Activated CD8-positive, alpha-beta memory T cell treated with anti-CD3 and anti-CD28 coated beads, Interleukin-2, amount 50 U/mL, for 1 hour (primary cell): ENCODE results near the gene TUBA1C.

Experiments used
- DNase-seq: peaks from one replicate; pipeline ENCODE4 v3.0.0-alpha.2; 2020; ENCODE audit errors: extremely low read depth

The TUBA1C gene

DNA sequence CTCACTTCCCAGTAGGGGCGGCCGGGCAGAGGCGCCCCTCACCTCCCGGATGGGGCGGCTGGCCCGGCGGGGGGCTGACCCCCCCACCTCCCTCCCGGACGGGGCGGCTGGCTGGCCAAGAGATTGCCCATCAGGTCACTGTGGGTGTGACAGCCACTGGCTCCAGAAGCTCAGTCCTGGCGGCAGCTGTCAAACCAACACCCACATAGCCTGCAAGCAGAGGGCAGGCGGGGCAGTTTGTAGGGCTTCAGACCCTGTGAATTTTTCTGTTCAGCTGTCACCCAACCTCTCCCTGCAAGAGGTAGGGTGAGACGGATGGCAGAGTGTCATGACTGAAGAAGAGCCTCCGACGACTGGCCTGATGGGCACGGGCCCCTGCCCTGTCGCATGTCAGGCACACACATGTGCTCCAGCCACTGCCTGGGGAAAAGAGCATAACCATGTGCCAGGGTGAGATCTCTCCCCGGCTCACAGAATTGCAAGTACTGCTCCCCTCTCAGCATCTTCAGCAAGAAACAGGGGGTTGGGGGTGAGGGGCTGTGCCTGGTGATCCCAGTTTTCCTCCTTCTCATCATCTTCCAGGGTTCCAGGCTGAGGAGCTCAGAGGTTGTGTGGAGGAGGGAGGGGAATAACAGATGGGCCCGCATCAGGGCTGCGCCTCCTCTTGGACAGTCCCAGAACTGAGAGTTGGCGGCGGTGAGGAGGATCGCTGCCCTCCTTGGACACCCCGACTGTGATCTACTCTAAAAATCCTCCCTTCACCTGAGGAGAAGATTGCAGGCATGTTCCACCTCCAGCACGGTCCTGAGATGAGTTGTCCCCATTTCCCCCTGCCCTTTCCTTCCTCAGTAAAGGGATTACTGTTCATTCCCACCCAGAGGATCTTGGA is 18.9 kb downstream of the TUBA1C start:
- no peak for DNase-seq

DNA sequence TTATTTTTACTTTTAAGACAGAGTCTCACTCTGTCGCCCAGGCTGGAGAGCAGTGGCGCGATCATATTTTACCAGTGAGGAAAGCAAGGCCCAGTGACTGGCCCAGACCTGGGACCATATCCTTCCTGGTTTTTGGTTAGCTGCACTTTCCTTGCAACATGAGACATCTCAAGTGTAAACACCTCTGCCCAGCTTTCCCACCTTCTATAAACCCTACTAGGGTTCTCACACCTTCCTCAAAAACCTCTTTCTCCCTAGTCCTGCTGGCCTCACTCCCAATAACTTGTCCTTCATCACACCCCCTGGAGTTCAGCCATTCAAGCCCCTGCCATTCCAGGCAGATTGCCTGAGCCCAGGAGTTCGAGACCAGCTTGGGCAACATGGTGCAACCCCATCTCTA is 19.8 kb downstream of the TUBA1C start:
- no peak for DNase-seq

DNA sequence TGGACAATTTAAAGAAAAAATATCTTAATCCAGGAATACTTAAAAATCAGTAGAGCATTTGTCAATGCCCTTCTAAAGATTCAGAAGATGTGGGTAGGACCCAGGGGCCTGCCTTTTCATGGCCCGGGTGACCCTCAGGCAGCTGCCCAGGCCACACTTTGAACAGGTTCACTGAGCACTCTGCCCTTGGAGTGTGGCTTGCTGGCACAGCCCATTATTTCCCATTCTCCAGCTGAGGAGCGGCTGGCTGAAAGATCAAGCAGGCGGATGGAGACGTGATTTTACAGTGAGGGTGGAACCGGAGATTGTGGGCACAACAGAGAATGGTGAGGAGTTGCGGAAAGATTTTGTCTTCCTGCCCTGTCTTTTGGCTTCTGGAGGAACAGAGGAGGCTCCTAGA is 23.0 kb downstream of the TUBA1C start:
- no peak for DNase-seq

DNA sequence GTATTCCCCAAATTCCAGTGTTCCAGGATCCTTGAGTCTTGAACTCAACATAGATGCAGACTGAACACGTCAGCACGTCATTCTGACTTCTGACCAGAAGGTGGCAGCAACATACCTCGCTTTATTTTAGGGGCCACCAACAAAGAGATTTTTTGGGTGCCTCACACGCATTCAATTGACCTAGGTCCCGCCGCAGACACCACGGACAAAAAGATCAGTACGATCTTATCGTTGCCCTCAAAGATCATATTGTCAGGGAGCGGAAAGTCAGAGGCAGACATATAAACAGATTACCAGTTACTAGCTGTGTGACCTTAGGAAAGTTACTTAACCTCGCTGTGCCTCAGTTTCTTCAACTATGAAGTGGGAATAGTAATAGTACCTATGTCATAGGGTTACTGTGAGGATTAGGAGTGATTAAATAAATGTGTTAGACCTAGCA is 23.6 kb downstream of the TUBA1C start:
- DNase-seq = no peak

DNA sequence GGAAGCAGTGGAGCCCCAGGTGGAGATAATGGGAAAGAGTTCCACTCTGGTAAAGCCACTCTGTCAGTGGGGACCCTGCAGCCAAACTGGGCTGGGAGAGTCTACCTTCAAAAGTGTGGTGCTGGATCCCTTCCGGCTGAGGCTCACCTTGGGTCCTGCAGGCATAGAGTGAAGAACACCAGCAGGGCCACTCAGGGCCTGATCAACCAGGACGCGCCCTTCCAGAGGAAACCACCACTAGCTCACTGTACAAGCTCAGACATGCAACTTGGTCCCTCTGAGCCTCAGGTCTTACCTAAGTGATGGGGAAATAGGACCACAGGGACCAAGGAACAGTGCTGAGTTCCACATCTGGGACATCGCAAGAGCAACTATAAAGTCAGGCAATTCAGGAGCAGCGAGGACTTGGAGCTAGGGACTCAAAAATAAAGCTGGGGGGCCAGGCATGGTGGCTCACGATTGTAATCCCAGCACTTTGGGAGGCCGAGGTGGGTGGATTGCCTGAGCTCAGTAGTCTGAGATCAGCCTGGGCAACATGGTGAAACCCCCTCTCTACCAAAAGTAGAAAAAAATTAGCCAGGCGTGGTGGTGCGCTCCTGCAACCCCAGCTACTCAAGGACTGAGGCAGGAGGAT is 24.2 kb downstream of the TUBA1C start:
- DNase-seq = no peak

DNA sequence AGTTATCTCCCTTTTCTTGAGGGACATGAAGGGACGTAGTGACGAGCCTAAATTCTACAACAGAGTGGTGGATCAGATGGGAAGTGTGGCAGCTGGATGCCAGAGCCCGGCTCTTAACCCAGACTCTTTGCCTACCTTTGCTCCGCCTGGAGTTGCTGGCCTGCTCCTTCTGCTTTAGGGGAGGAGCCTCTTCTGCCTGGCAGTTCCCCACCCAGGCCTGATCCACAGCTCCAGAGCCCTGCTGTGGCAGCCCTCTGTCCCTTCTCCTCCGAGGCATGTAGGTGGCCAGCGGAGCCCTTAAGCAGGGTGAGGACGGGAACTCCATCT is 27.8 kb downstream of the TUBA1C start:
- no peak for DNase-seq

DNA sequence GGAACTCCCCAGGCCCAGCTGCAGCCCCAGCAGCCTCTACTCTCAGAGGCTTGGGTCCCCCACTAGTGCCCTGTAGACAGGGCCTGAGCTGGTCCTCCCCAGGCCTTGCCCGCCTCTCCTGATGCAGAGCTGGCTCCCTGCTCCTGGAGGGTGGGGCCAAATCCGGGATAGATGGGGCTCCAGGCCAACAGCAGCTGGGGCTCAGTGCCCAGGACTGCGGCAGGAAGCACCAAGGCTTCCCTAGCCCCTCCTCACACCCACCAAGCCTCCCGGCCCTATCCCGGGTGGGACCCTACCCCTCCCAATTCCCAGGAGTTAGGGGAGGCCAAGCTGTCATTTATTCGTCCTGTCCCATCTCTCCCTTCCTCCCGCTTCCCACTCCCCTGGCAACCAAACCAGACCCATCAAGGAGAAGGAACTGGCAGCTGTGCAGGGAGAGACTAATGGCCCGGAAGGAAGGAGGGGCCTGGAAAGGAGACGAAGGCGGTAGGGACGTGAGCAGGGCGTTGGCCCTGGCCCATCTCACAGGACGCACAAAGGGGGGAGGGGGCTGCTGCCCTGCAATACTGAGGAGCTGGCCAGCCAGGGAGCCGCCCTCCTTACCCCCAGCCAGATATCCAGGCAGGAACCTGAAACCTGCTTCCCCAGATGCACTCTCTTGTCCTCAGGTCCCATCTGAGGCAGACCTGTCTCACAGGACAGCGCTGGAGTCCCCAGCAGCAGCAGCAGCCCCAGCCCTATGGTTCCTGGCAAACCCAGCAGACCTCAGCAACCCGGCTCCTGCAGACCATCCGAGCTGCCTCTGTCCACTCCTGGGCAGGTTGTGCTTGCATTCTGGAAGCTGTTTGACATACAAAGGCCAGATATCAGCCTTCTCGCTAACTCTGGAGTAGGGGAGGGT is 28.4 kb downstream of the TUBA1C start:
- DNase-seq = no peak

DNA sequence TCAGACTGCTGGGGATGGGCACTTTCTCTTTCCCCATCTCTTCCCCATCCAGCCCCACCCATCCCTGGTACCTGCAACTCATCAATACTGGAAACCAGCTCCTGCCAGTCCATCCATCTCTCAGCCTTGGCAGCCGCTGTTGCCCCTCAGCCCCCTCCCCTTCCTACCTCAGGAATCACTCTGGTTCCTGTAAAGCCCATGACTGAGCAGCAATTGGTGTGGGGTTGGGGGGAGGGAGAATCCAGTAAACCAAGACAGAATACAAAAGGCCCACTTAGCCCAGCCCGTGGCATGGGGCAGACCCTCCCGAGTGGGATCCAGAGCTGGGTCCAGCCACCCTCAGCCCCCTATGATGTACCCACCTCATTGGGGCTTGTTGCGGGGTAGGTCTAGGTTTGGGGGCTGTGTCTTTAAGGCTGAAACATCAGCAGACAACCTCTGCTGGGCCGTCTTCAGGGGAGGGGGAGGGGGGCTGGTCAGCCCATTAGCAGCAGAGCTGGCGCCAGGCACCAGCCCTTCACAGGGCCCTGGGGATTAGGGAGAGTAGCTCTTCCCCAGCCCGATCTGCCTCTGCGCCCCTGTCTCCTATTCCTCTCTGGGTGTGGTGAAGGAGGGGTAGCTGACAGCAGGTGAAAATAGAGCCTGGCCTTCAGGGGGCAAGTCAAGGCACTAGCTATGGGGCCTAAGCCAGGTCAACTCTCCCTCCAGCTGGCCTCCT is 29.4 kb downstream of the TUBA1C start:
- DNase-seq = no peak

DNA sequence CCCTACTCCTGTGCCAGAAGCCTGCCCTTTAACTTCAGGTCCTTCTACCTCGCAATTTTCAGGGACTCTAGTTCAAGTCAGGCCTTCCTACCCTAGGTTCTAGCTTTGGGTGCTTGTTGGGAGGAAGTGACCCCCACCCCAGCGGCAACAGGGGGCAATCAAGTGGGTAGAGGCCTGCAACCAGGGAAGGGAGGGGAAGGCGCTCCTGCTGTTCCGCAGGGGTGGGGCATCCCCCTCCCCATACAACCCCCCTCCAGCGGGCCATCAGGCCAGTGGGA is 29.9 kb downstream of the TUBA1C start:
- DNase-seq = no peak

DNA sequence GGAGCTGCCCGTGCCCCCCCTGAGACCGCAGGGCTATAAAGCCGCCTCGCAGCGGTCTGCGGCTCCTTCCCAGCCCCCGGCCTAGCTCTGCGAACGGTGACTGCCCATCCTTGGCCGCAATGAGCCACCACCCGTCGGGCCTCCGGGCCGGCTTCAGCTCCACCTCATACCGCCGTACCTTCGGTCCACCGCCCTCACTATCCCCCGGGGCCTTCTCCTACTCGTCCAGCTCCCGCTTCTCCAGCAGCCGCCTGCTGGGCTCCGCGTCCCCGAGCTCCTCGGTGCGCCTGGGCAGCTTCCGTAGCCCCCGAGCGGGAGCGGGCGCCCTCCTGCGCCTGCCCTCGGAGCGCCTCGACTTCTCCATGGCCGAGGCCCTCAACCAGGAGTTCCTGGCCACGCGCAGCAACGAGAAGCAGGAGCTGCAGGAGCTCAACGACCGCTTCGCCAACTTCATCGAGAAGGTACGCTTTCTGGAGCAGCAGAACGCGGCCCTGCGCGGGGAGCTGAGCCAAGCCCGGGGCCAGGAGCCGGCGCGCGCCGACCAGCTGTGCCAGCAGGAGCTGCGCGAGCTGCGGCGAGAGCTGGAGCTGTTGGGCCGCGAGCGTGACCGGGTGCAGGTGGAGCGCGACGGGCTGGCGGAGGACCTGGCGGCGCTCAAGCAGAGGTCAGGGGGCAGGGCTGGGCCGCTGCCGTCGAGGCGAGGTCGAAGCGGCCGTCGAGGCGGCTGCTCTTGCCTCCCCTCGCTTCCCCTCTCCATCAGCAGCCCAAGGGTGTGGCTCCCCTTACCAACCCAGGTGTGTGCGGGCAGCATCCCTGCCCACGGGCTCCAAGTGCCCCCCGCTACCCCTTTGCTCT is 30.4 kb downstream of the TUBA1C start, which contains the start of gene PRPH:
PRPH (plus strand) TSS at position 66 of the 855 bp plus-strand sequence; CDS start at position 120, 54 bp downstream.
- no peak for DNase-seq

DNA sequence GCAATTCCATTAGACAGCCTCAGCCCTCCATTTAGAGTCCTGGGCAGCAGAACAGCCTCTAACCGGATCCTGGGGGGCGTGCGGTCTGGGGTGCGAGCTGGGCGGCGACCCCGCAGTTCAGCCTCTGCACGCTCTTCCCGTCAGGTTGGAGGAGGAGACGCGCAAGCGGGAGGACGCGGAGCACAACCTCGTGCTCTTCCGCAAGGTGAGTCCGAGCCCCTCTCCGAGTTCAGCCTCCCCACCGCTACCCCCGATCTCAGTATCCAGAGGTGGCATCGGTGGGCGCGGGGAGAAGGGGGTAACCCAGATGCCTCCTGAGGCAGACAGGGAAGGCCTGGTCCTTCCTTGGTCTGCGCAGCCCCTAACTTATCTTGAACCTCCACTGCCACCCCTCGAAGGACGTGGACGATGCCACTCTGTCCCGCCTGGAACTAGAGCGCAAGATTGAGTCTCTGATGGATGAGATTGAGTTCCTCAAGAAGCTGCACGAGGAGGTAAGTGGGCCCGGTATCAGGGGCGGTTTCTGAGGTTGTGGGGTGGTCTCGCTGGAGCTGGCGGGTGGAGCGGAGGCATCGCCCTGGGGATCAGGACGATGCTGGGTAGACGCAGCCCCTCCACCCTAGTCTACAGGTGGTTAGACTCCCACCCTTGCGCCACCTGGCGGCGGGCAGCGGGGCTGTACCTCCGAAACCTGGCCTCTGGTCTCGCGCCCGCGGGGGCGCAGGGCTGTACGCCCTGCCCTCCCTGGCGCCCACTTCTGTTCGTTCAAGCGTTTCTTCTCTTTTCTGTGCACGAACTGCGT is 31.4 kb downstream of the TUBA1C start:
- no peak for DNase-seq

DNA sequence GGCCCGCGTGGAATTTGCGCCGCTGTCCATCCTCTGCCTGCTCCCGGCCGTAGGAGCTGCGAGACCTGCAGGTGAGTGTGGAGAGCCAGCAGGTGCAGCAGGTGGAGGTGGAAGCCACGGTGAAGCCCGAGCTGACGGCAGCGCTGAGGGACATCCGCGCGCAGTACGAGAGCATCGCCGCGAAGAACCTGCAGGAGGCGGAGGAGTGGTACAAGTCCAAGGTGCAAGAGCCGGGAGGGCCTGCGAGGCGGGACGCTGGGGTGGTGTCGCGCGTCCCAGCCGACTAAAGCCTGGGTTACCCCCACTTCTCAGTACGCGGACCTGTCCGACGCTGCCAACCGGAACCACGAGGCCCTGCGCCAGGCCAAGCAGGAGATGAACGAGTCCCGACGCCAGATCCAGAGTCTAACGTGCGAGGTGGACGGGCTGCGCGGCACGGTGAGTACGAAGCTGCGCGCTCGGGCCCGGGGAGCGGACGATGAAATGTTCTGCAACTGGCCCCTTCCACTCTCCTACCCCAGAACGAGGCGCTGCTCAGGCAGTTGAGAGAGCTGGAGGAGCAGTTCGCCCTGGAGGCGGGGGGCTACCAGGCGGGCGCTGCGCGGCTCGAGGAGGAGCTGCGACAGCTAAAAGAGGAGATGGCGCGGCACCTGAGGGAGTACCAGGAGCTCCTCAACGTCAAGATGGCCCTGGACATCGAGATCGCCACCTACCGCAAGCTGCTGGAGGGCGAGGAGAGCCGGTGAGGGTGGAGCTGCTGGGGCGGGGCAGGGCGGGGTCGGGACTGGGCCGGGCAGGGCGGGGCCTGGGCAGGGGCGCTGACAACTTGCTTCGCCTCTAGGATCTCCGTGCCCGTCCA is 32.2 kb downstream of the TUBA1C start:
- DNase-seq = no peak

DNA sequence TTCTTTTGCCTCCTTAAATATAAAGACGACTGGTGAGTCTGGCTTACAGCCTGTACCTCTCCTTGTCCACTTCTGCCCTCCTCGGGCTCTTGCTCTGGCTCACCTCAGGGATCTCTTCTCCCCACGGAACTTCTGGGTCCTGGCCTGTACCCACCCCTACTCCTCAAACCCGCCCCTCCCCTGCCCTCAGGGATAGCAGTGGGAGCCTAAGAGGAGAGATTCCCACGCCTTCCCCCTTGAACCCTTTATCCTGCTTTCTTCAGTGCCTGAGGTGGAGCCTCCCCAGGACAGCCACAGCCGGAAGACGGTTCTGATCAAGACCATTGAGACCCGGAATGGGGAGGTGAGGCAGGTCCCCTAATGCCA is 32.8 kb downstream of the TUBA1C start:
- no peak for DNase-seq

DNA sequence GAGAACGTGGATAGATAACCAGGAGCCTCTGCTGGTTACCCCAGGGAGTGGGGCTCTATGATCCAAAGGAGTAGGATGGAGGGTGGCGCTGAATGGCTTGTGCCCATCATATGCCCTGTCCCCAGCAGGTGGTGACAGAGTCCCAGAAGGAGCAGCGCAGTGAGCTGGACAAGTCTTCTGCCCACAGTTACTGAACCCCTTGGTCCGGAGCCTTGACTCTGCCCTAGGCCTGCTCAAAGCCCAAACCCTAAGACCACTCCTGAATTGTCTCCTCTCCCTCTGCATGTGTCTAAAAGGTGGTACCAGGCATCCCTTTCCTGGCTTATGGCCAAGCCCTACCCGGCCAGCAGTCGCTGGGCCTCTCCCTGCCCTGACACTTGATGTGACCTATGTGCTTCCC is 33.3 kb downstream of the TUBA1C start:
- no peak for DNase-seq

DNA sequence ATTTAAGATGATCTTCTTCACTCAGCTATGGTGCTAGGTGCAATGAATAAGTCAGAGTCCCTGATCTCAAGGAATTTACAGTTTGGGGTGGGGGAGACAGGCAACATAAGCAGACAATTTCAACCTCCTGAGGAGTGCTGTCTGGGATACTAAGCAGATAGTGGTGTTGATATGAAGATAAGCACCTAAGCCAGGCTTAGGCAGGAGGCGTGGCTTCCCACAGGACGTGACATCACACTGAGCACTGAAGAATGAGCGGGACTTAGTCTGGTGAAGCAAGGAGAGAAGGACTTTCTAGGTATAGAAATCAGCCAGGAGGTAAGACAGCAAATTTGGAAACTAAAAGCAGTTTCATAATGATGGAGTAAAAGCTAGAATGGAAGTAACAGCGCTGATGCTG is 36.9 kb downstream of the TUBA1C start:
- no peak for DNase-seq

DNA sequence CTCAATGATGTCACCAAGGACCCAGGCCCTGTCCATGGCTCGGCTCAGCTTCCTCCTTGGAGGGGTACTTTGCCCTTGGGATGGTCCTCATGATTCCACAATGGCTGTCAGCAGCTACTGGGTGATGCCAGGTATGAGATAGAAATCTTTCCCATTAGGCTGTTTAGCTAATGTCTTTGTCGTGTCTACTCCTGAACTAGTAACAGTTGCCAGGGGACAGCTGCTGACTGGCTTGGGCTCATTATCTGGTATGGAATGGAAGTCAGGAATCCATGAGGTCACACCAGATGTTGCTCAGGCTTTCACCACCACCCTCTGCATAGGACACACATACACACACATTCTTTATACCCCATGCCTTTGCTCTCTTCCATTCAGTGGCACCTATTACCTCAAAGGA is 39.3 kb downstream of the TUBA1C start:
- DNase-seq = no peak

DNA sequence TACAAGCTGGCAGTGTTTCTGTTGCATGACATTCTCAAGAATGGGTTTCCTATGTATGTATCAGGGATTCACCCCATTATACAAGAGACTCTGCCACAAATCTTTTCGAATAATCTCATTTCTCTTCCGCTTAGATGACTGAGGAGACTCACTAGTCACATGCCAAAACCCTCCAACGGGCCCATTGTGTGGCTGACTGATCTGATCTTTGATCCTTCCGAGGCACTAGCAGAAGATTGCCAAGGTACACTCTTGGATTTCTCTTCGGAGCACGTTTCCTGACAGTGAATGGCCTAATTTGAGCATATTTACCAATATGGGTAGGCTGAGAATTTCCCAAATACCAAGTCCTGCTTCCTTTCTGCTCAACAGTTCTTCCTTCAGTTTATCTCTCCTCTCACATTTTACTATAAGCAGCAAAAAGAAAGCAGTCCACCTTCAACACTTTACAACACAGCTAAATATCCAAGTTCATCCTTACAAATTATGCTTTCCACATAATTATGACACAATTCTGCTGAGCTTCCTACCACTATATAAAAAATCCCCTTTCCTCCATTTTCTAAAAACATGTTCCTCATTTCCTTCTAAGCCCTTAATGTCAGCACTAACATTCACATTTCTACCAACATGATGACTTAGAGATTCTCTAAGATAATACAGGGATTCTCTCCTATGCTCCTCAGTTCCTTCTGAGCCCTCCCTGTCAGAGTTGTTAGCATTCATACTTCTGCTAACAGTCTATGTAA is 41.1 kb downstream of the TUBA1C start:
- DNase-seq = no peak

DNA sequence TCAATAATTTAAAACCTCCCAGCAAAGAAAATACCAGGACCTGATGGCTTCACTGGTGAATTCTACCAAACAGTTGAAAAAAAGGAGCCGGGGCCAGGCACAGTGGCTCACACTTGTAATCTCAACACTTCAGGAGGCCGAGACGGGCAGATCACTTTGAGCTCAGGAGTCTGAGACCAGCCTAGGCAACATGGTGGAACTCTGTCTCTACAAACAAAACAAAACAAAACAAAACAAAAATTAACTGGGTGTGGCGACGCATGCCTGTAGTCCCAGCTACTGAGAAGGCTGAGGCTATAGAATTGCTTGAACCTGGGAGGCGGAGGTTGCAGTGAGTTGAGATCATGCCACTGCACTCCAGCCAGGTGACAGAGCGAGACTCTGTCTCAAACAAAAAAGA is 44.5 kb downstream of the TUBA1C start:
- DNase-seq = no peak
